Ovary (tissue), 9 donors: Measurements from ENCODE around the gene RFC4. TPM values are rescaled to one million over a fixed set of nuclear protein-coding genes. Genes with fewer than 3 reads are reported as not detected.
"Not testable (repeated sequence)": the region's sequence is repeated elsewhere in the genome, so short reads cannot be mapped to it uniquely, and the experiment has no call there.

Source experiments
- DNase-seq, 5 donors: peaks; one replicate each; pipeline ENCODE4 v3.0.0-alpha.2; 2019 to 2020
- H3K27ac ChIP-seq, 2 donors: fragments of 200-600 bp; one replicate each; pipeline versions ENCODE4 v1.5.1 to v1.8.0; 2019 to 2022
- H3K27me3 ChIP-seq: fragments of 200-600 bp; one replicate; pipeline ENCODE4 v1.8.0; 2022
- H3K36me3 ChIP-seq: fragments of 200-600 bp; sonication (generic); one replicate; pipeline ENCODE4 v1.5.1; 2019
- H3K4me1 ChIP-seq: one replicate; pipeline ENCODE4 v1.8.1; 2013; ENCODE audit warnings: mild to moderate bottlenecking, moderate library complexity; ENCODE audit not compliant: insufficient read depth
- H3K4me3 ChIP-seq: fragments of 200-600 bp; sonication (generic); one replicate; pipeline ENCODE4 v1.5.1; 2017
- H3K9me3 ChIP-seq, 2 donors: fragments of 200-600 bp in 1 of 2; sonication (generic) in 1 of 2; one replicate each; pipeline versions ENCODE4 v1.5.1 to v1.8.1; 2013 to 2019; ENCODE audit warnings: mild to moderate bottlenecking in 1 of 2, moderate library complexity in 1 of 2
- EP300 ChIP-seq: sonication (generic); formaldehyde crosslinking; IDR thresholded peaks from one replicate; pipeline ENCODE4 v1.6.1; 2017; ENCODE audit warnings: antibody characterized with exemption
- POLR2A ChIP-seq: fragments of 450-650 bp; IDR thresholded peaks from one replicate; pipeline ENCODE4 v1.6.1; 2017; ENCODE audit warnings: antibody characterized with exemption, mild to moderate bottlenecking, moderate library complexity
- WGBS, 3 donors: extraction: QIAGEN DNeasy Blood & Tissue Kit in 1 of 3; methylation state at CpG; one replicate each; pipeline versions ENCODE4 v1.1.5 to v1.1.7; 2013 to 2017; 5-methylcytosine and 5-hydroxymethylcytosine counted together
- intact Hi-C, 4 donors: fragments of 100-400 bp; cut with DNase I; formaldehyde crosslinking; loops; one replicate each; pipeline versions ENCODE4 v1.11.0 to v1.15.1; 2022 to 2023
- polyA plus RNA-seq, 2 donors: library from polyadenylated mRNA; stranded (reverse); fragments of 200-250 nt in 1 of 2; fragments of 350-450 nt in 1 of 2; fragmentation: Illumina TruSeq in 1 of 2; extraction: RNeasy Lipid Tissue Mini Kit (QIAGEN cat#74804) in 1 of 2; gene quantifications; one replicate each; pipeline ENCODE4 v1.2.3, GENCODE V29; 2013 to 2014
- total RNA-seq, 7 donors: library from RNA; depleted of rRNA in 2 of 7; stranded (reverse); fragments of >200 nt in 2 of 7; fragmentation: NEBNext Ultra II Directional in 3 of 7; extraction: Animal tissue kit (Norgen Biotek cat#: 25700) in 3 of 7; gene quantifications; one replicate each; pipeline versions ENCODE4 v1.1.0 to v1.2.4, GENCODE V29; 2016 to 2023
- TF ChIP-seq, protein P1 (sequence below), 3 donors: fragments of 450-650 bp in 2 of 3; fragments of 200-600 bp in 1 of 3; IDR thresholded peaks; one replicate each; pipeline versions ENCODE4 v1.5.1 to v1.8.0; 2016 to 2022; ENCODE audit warnings: antibody characterized with exemption in 3 of 3, mild to moderate bottlenecking in 1 of 3
- donor health status: DM: no; HTN: no; CAD: no; lungs with moderate emphysema.
- donor health status: DM: no; HTN: no; CAD: no.
- donor health status: Bipolar disorder and iron deficiency.
- donor health status: DM: yes; HTN: yes; CAD: no.
- donor health status: DM: no; HTN: no; CAD: no.
- donor health status: DM: yes; HTN: yes; CAD: no.

The RFC4 gene
- total and polyA plus RNA-seq, 9 donors = 11.9 to 18.6 (median 13.8) TPM

DNA sequence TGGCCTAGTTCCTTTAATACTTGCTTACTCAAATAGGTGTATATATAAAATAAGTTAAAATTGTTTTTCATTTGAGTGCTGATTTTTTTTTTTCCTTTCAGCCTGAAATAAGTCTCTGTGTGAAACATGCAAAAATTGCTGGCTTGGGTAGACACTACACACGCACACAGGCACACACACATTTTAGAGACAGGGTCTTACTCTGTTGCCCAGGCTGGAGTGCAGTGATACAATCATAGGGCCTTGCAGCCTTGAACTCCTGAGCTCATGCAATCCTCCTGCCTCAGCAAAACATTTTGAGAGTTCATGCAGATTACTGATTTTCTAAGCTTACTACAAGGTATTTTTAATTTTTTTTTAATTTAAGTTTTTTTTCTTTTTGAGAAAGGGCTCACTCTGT is 12.7 kb upstream of the RFC4 start:
- intact Hi-C loops = loop anchor here in 1 of 4 donors (10.0 kb wide), 1 partner anchor 204 kb away; the partner anchor contains the start of gene AHSG
- Histone ChIP-seq H3K27me3 (no peaks in the 10 kb centered on the region), H3K9me3 (no peaks in the 10 kb centered on the region), H3K4me1 (no peaks in the 10 kb centered on the region), H3K4me3 (no peak overlapping the region), H3K36me3 (no peaks in the 10 kb centered on the region), H3K27ac (no peak overlapping the region)
- TF ChIP-seq POLR2A (no peak), EP300 (no peak)
- TF ChIP-seq, protein P1, sequence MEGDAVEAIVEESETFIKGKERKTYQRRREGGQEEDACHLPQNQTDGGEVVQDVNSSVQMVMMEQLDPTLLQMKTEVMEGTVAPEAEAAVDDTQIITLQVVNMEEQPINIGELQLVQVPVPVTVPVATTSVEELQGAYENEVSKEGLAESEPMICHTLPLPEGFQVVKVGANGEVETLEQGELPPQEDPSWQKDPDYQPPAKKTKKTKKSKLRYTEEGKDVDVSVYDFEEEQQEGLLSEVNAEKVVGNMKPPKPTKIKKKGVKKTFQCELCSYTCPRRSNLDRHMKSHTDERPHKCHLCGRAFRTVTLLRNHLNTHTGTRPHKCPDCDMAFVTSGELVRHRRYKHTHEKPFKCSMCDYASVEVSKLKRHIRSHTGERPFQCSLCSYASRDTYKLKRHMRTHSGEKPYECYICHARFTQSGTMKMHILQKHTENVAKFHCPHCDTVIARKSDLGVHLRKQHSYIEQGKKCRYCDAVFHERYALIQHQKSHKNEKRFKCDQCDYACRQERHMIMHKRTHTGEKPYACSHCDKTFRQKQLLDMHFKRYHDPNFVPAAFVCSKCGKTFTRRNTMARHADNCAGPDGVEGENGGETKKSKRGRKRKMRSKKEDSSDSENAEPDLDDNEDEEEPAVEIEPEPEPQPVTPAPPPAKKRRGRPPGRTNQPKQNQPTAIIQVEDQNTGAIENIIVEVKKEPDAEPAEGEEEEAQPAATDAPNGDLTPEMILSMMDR (IDR thresholded peaks at IDR 0.05) = no peak
- no peak for DNase-seq
- 69 to 86% (median 78%) methylated on average over 1 of the region's 1 CpG for WGBS, 3 donors

DNA sequence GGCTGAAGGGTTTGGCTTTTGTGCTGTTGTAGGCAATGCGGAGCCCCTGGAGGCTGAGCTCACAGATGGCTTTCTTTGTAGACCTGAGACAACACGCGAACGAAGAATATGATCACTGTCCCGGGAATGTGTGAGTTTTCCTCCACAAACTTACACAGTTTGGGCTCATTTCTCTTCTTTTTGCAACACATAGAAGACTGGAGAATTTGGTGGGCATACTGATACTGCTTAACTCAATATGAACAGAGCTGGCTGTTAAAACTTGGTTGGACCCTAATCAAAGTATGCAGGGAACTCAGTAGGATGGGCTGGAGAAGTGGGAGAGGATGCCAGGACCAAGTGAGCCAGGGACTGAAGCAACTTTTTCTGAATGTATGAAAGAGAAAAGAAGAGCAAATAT is 12.2 kb upstream of the RFC4 start:
- no peaks in the 10 kb centered on the region for H3K36me3 ChIP-seq
- WGBS, 3 donors = 84 to 91% (median 84%) methylated on average over 5 of the region's 5 CpGs
- no peak for DNase-seq
- H3K4me3 ChIP-seq = no peak overlapping the region
- no peaks in the 10 kb centered on the region for H3K4me1 ChIP-seq
- no peak overlapping the region for H3K27ac ChIP-seq
- intact Hi-C loops = loop anchor here in 1 of 4 donors (10.0 kb wide), 1 partner anchor 204 kb away; the partner anchor contains the start of gene AHSG
- H3K9me3 ChIP-seq = no peaks in the 10 kb centered on the region
- TF ChIP-seq POLR2A (no peak), EP300 (no peak)
- TF ChIP-seq, protein P1 (IDR thresholded peaks at IDR 0.05) = no peak
- H3K27me3 ChIP-seq = no peaks in the 10 kb centered on the region

DNA sequence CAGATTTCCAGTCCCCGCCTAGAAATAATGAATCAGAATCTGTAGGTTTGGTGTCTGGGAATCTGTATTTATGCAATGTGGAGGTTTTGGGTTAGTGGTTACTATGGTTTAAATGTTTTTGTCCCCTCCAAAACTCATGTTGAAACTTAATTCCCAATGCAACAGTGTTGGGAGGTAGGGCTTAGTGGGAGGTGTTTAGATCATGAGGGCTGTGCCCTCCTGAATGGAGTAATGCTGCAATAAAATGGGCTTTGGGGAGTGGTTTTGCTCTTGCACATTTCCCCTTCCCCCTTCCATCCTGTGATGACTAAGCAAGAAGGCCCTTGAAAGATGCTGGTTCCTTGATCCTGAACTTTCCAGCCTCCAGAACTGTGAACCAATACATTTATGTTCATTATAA is 9.2 kb upstream of the RFC4 start:
- intact Hi-C loops = loop anchor here in 1 of 4 donors (10.0 kb wide), 1 partner anchor 201 kb away; the partner anchor contains the start of gene AHSG
- no peak overlapping the region for H3K27ac ChIP-seq
- H3K36me3 ChIP-seq = no peaks in the 10 kb centered on the region
- H3K9me3 ChIP-seq = no peaks in the 10 kb centered on the region
- 95 to 97% (median 96%) methylated on average over 1 of the region's 1 CpG for WGBS, 3 donors
- H3K27me3 ChIP-seq = no peaks in the 10 kb centered on the region
- H3K4me1 ChIP-seq = no peaks in the 10 kb centered on the region
- no peak overlapping the region for H3K4me3 ChIP-seq
- TF ChIP-seq, protein P1 (IDR thresholded peaks at IDR 0.05) = no peak
- no peak for TF ChIP-seq POLR2A
- TF ChIP-seq EP300 = no peak
- DNase-seq = no peak

DNA sequence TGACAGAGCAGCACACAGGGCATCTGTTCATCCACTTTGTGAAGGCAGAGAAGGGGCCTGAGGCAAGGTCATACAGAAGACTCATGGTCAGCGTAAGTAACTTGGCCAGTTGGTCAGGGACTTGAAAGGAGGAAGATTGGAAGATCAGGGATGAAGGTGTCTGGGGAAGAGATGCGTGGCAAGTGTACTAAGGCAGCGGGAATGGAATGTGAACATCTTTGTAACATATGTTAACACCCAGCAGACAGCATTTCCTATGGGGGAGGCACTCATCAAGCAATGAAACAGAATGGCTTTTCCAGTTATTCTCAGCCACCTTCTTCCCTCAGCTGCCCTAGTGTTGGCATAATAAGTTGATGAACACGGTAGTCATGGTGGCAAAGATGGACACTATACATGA is 7.8 kb upstream of the RFC4 start:
- Histone ChIP-seq H3K27ac (no peak overlapping the region), H3K36me3 (no peaks in the 10 kb centered on the region), H3K4me3 (no peak overlapping the region), H3K27me3 (no peaks in the 10 kb centered on the region), H3K4me1 (no peaks in the 10 kb centered on the region), H3K9me3 (no peaks in the 10 kb centered on the region)
- intact Hi-C loops = loop anchor here in 1 of 4 donors (10.0 kb wide), 1 partner anchor 199 kb away; the partner anchor contains the start of gene AHSG
- no peak for DNase-seq
- TF ChIP-seq POLR2A = no peak
- TF ChIP-seq, protein P1 (IDR thresholded peaks at IDR 0.05) = no peak
- no peak for TF ChIP-seq EP300
- WGBS, 3 donors = 73 to 82% (median 79%) methylated on average over 4 of the region's 4 CpGs

DNA sequence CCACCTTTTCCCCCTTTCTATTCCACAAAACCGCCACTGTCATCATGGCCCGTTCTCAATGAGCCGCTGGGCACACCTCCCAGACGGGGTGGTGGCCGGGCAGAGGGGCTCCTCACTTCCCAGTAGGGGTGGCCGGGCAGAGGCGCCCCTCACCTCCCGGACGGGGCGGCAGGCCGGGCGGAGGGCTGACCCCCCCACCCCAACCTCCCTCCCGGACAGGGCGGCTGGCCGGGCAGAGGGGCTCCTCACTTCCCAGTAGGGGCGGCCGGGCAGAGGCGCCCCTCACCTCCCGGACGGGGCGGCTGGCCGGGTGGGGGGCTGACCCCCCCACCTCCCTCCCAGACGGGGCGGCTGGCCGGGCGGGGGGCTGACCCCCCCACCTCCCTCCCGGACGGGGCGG is 5.0 kb upstream of the RFC4 start:
- not testable (repeated sequence) for DNase-seq, H3K4me3 ChIP-seq, H3K36me3 ChIP-seq, H3K27me3 ChIP-seq, H3K9me3 ChIP-seq, H3K27ac ChIP-seq, H3K4me1 ChIP-seq
- WGBS, 3 donors = 86 to 93% (median 91%) methylated on average over 4 to 19 of the region's 29 CpGs
- intact Hi-C loops = loop anchor here in 1 of 4 donors (10.0 kb wide), 1 partner anchor 197 kb away; the partner anchor contains the start of gene AHSG
